HG03575 (cell line): ENCODE results near the gene TDG.
"Not testable (repeated sequence)": the region's sequence is repeated elsewhere in the genome, so short reads cannot be mapped to it uniquely, and the experiment has no call there.

ENCODE experiments used
- ATAC-seq: cut with Tn5 transposase; IDR thresholded peaks from one replicate; pipeline ENCODE4 v1.9.1; 2021; ENCODE audit not compliant: unreplicated experiment, insufficient number of reproducible peaks, low FRiP score; ENCODE audit errors: extremely low read depth

TDG gene

GRCh38 chr12:104010121-104010520, 44.4 kb downstream of the TDG start:
- no peak for ATAC-seq

DNA sequence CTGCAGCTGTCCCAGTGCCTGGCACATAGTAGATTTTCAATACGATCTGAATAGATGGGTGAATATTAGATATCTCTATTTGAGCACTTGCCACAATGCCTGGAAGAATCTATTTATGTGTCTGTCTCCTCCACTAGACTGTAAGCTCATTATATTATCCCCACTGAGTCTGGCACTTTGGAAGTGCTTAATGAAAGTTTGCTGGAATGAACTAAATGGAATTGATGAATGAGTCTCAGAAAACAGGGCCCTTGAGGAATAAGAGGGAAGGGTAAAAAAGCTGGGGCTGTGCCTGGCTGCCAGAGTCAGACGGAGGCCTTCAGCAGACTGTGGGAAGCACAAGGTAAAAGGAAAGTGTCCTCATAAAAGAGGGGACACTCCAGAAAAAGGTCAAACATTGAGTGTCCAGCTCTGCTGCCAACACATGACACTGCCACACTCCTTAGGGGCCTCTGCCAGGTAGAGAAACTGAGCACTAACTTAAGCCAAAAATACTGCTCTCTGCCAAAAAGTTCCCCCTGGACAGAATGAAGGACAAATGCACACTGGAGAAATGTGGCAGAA, 45.0 kb downstream of the TDG start:
- no peak for ATAC-seq

DNA sequence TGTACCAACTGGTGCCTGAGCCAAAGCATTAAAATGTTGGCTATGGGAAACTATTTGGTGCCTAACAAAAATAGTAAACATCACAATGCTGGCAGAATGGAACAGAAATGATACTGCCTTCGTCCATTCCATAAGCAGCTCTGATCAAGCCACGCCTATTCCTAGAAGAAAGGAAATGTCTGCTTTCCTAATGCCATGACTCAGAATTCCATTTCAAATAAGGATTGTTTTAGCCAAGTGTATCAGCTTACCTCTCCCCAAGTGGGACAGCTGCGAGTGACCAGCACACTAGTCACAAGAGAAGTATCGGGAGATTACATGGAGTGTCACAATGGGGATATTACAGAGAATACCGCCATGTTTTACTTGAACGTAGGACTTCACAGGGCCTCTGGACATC, 45.6 kb downstream of the TDG start:
- ATAC-seq, result no peak

- ATAC-seq, result no peak
Observed at GRCh38 chr12:104012331-104012730, 46.7 kb downstream of the TDG start.

- ATAC-seq, result not testable (repeated sequence)
Observed at GRCh38 chr12:104021862-104022261, 56.2 kb downstream of the TDG start.

DNA sequence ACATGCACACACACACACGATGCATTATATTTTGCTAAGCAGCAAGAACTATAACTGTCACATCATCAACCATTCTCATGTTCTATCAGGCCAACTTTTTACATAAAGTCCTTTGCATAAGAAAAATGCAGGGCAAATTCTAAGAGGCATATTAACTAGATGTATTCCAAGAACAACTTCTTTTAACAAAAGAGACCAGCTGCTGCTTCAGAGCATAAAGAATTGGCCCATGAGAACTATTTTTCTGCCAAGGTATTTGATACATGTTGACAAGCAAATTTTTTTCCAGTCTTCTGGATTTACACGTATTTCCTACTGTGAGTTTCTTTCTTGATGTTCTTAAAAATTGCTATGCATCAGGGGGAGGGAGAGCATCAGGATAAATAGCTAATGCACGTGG, 57.1 kb downstream of the TDG start:
- ATAC-seq, result no peak

- no peak for ATAC-seq
Observed at GRCh38 chr12:104023710-104024109, 58.0 kb downstream of the TDG start.

DNA sequence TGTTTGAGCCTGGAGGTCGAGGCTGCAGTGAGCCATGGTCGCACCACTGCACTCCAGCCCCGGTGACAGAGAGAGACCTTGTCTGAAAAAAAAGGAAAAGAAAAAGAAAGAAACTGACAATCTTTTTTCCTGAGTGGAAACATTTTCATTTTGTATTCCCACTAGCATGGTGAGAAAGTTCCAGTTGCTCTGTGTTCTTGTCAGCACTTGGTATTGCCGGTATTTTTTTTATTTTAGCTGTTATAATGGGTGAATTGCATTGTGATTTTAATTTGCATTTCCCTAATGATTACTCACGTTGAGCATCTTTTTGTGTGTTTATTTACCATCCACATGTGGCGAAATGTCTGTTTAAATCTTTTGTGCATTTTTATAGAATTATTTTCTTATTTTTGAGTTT, 58.7 kb downstream of the TDG start:
- ATAC-seq, result no peak

DNA sequence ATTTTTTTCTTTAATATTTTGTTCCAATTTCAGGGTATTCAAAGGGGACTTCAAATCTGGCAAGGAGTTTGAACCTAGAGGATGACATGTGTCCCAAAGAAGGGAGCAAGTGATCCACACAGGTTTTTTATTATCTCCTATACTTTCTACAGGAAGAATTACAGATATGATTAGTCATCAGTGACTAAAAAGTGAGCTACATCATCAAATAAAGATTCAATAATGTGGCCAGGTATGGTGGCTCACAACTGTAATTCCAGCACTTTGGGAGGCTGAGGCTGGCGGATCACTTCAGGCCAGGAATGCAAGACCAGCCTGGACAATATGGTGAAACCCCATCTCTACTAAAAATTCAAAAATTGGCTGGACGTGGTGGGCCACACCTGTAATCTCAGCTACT, 60.1 kb downstream of the TDG start:
- ATAC-seq, result no peak

GRCh38 chr12:104026841-104027599, 61.3 kb downstream of the TDG start:
- no peak for ATAC-seq

DNA sequence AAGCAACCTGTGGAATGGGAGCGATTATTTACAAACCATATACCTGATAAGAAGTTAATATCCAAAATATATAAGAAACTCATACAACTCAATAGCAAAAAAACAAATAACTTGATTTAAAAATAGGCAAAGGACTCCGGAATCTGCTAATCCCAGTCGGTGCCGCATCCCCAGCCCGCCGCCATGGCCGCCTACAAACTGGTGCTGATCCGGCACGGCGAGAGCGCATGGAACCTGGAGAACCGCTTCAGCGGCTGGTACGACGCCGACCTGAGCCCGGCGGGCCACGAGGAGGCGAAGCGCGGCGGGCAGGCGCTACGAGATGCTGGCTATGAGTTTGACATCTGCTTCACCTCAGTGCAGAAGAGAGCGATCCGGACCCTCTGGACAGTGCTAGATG, 64.9 kb downstream of the TDG start:
- ATAC-seq, result not testable (repeated sequence)

DNA sequence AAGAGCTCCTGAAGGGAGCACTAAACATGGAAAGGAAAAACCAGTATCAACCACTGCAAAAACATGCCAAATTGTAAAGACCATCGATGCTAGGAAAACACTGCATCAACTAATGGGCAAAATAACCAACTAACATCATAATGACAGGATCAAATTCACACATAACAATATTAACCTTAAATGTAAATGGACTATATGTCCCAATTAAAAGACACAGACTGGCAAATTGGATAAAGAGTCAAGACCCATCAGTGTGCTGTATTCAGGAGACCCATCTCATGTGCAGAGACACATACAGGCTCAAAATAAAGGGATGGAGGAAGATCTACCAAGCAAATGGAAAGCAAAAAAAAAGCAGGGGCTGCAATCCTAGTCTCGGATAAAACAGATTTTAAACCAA, 70.5 kb downstream of the TDG start:
- ATAC-seq, result not testable (repeated sequence)
